Endothelial cell (in vitro differentiated cells): Measurements from ENCODE around the gene LMF1. TPM values are rescaled to one million over a fixed set of nuclear protein-coding genes. Genes with fewer than 3 reads are reported as not detected.

Experiments used
- DNase-seq: peaks from one replicate; pipeline ENCODE4 v3.0.0; 2021; ENCODE audit warnings: low spot score
- H3K27ac Mint-ChIP-seq: one replicate; pipeline ENCODE4 v1.8.0; 2021; ENCODE audit warnings: mixed read lengths, inconsistent platforms; ENCODE audit not compliant: unreplicated experiment
- H3K27me3 Mint-ChIP-seq: one replicate; pipeline ENCODE4 v1.8.0; 2021; ENCODE audit warnings: mild to moderate bottlenecking, moderate library complexity, mixed read lengths, inconsistent platforms; ENCODE audit not compliant: unreplicated experiment
- H3K36me3 Mint-ChIP-seq: one replicate; pipeline ENCODE4 v1.8.0; 2021; ENCODE audit warnings: mild to moderate bottlenecking, low read depth, mixed read lengths, inconsistent platforms; ENCODE audit not compliant: unreplicated experiment
- H3K4me1 Mint-ChIP-seq: one replicate; pipeline ENCODE4 v1.8.0; 2021; ENCODE audit warnings: mild to moderate bottlenecking, mixed read lengths, inconsistent platforms; ENCODE audit not compliant: unreplicated experiment
- H3K4me3 Mint-ChIP-seq: one replicate; pipeline ENCODE4 v1.8.0; 2021; ENCODE audit warnings: mild to moderate bottlenecking, mixed read lengths, inconsistent platforms; ENCODE audit not compliant: unreplicated experiment
- H3K9me3 Mint-ChIP-seq: one replicate; pipeline ENCODE4 v1.8.0; 2021; ENCODE audit warnings: mixed read lengths, inconsistent platforms; ENCODE audit not compliant: unreplicated experiment
- CTCF ChIP-seq: fragments of 200-600 bp; sonication (generic); IDR thresholded peaks from one replicate; pipeline ENCODE4 v1.5.0; 2021; ENCODE audit warnings: antibody characterized with exemption; ENCODE audit not compliant: unreplicated experiment
- total RNA-seq: library from RNA; stranded (reverse); fragmentation: NEBNext Ultra II Directional; extraction: Animal tissue kit (Norgen Biotek cat#: 25700); gene quantifications from one replicate; pipeline ENCODE4 v1.2.1, GENCODE V29; 2021; ENCODE audit not compliant: unreplicated experiment

The LMF1 gene
- total RNA-seq, 1 donor from 2014 or later: 21.7 TPM

DNA sequence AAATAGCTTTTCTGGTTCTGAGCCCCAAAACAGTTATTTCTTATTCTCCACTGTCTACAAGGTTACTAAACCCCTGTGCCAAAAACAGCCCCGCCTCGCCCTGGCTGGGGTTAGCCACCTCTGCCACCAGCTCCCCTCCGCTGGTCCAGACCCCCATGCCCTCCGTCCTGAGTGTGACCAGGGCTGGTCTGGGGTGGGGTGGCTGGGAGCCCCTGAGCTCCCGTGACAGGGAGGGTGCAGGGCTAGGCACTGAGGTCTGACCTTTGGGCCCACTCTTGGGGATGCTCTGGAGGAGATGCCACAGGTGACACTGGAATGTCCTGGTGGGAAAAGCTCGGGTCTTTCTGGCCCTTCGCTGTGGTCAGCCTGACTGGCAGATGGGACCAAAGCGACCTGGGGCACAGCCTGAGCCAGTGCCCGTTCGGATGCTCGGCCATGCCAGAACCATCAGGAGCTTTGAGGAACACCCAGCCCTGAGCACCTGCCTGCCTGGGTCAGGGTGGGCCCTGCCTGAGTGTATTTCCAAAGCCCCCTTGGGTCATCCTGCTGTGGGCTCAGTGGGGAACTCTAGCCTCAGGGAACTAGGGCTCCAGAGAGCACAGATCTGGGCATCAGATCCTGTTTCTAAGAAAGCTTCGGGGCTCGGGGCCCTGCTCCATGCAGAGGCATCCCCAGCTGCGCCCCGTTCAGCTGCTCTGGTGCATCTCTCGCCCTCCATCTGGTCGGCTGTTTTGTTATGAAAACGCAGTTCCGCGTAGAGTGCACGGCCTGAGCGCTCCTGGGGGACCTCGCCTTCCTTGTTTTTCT, 98.1 kb downstream of the LMF1 start:
- Mint-ChIP-seq H3K36me3 (no peaks in the 10 kb centered on the region), H3K4me3 (no peak overlapping the region), H3K4me1 (no peaks in the 10 kb centered on the region), H3K9me3 (no peaks in the 10 kb centered on the region), H3K27me3 (peaks cover 3% of the 10 kb centered on the region), H3K27ac (no peak overlapping the region)
- DNase-seq: no peak
- no peak for TF ChIP-seq CTCF

DNA sequence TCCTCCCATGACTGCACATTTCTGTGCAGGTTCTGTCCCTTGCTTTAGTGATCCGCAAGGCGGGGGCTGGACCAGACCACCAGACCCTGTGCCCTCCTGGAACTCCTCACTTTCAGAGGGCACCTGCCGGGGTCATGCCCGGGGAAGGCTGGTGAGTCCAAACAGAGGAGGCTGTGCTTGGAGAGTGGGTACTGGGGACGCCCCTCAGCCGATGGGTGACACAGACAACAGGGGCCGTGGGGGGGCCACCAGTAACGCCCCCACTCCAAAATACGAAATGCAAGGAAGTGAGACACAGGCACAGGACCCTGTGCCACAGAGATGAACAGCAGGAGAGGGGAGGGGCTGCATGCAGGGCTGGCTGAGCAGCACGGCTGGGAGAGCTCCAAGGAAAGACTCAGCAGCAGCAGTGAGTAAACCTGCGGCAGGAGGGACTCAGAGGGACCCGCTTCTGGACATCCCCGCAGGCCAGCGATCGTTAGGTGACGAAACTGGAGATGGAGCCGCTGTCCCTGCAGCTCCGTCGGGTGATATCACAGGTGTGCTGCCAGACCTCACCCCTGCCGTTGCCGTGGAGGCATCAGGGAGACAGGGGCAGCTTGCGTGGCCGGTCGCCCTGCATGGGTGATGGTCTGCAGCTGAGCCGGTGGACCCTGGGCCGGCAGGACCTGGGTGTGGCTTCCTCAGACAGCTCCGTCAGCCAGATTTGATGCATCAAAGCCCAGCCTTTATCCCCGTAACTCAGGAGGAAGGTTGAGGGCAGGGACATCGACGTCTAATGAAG, 99.0 kb downstream of the LMF1 start:
- no peak overlapping the region for H3K27ac Mint-ChIP-seq
- no peak overlapping the region for H3K4me3 Mint-ChIP-seq
- H3K9me3 Mint-ChIP-seq: no peaks in the 10 kb centered on the region
- no peak for DNase-seq
- peaks cover 2% of the 10 kb centered on the region for H3K27me3 Mint-ChIP-seq
- TF ChIP-seq CTCF: no peak
- no peaks in the 10 kb centered on the region for H3K36me3 Mint-ChIP-seq
- H3K4me1 Mint-ChIP-seq: no peaks in the 10 kb centered on the region

GRCh38 chr16:870856-871561, 99.8 kb downstream of the LMF1 start:
- TF ChIP-seq CTCF: no peak
- H3K4me1 Mint-ChIP-seq: no peaks in the 10 kb centered on the region

DNA sequence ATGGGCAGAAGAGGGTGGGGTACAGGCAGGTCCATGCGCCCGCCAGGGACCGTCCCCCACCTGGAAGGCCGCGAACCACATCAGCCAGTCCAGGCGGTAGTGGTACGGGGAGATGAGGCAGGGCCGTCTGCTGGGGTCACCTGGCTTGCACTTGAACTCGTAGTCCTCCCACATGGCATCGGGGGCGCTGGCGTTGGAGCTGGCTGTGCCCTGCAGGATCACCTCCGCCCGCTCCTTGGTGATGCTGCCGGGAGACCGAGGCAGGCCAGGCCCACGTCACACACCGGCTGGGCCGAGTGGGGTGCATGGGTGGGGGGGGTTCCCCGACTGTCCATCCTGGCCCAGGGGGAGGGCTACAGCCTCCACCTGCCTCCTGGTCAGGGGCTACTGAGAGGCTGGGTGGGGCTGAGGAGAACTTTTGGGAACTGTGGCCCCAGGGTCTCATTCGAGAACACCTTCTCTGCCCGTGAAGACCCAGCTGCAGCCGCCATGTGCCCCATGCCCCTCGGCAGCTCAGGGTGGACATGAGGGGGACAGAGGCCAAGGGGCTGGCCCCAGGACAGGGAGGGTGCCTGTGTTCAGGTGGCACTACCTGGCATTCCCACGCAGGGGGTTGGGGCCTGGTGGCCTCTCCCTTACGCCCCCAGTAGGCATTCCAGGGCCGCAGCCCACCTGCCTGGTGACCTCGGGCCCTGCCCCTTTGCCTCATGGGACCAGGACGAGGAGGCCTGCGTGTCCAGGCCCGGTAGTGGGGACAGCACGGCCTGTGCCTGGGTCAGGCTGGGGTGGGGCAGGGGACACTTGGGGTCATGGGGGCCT, 100.8 kb downstream of the LMF1 start:
- no peaks in the 10 kb centered on the region for H3K36me3 Mint-ChIP-seq

More at GRCh38 chr16:870856-871561, 99.8 kb downstream of the LMF1 start:
- DNase-seq: no peak
- Mint-ChIP-seq H3K36me3 (no peaks in the 10 kb centered on the region), H3K27ac (no peak overlapping the region), H3K27me3 (peaks cover 2% of the 10 kb centered on the region), H3K4me3 (no peak overlapping the region), H3K9me3 (no peaks in the 10 kb centered on the region)

More for the DNA sequence above, 100.8 kb downstream of the LMF1 start:
- H3K4me3 Mint-ChIP-seq: no peak overlapping the region
- peaks cover 2% of the 10 kb centered on the region for H3K27me3 Mint-ChIP-seq
- no peaks in the 10 kb centered on the region for H3K4me1 Mint-ChIP-seq
- no peak for DNase-seq
- H3K9me3 Mint-ChIP-seq: no peaks in the 10 kb centered on the region
- TF ChIP-seq CTCF: no peak
- H3K27ac Mint-ChIP-seq: no peak overlapping the region
